HG02938 (cell line): ENCODE data around the gene ST8SIA6.

Experiments used
- ATAC-seq: cut with Tn5 transposase; IDR thresholded peaks from one replicate; pipeline ENCODE4 v1.9.1; 2021; ENCODE audit warnings: mild to moderate bottlenecking, moderate library complexity; ENCODE audit not compliant: unreplicated experiment

Gene ST8SIA6

GRCh38 chr10:17276756-17277424, 177.5 kb downstream of the ST8SIA6 start:
- no peak for ATAC-seq

GRCh38 chr10:17273403-17273802, 181.0 kb downstream of the ST8SIA6 start:
- no peak for ATAC-seq

- no peak for ATAC-seq
Measured at GRCh38 chr10:17272648-17273047, 181.7 kb downstream of the ST8SIA6 start.
